HCT116 (cell line): ENCODE data around the gene PDGFD.

Experiments used
- CEBPB ChIP-seq: IDR thresholded peaks from 2 replicates; pipeline ENCODE4 v1.6.1; 2012; ENCODE audit warnings: low read depth
- EGR1 ChIP-seq: IDR thresholded peaks from 2 replicates; pipeline ENCODE4 v1.6.1; 2012; ENCODE audit warnings: low read depth
- EZH2 ChIP-seq: fragments of 200-600 bp; sonication (generic); IDR thresholded peaks from 2 replicates; pipeline ENCODE4 v1.6.1; 2017; ENCODE audit warnings: antibody characterized with exemption, mixed run types
- EZH2phosphoT487 ChIP-seq: fragments of 200-600 bp; IDR thresholded peaks from 2 replicates; pipeline ENCODE4 v1.6.1; 2018; ENCODE audit warnings: antibody characterized with exemption, borderline replicate concordance
- FOSL1 ChIP-seq: IDR thresholded peaks from 2 replicates; pipeline ENCODE4 v1.6.1; 2012; ENCODE audit warnings: low read depth
- POLR2A ChIP-seq: IDR thresholded peaks from 2 replicates; pipeline ENCODE4 v1.7.0; 2011; ENCODE audit warnings: borderline replicate concordance; ENCODE audit not compliant: insufficient read depth, insufficient read length; ENCODE audit errors: extremely low read depth
- POLR2AphosphoS5 ChIP-seq: IDR thresholded peaks from 2 replicates; pipeline ENCODE4 v1.6.1; 2011; ENCODE audit warnings: mild to moderate bottlenecking, low read depth, low read length, moderate library complexity
- RAD21 ChIP-seq: IDR thresholded peaks from 2 replicates; pipeline ENCODE4 v1.6.1; 2012; ENCODE audit warnings: low read depth, mild to moderate bottlenecking
- SRF ChIP-seq: IDR thresholded peaks from 2 replicates; pipeline ENCODE4 v1.6.1; 2012; ENCODE audit warnings: low read depth
- YY1 ChIP-seq: IDR thresholded peaks from 2 replicates; pipeline ENCODE4 v1.6.1; 2011; ENCODE audit warnings: low read length, low read depth, moderate library complexity, mild to moderate bottlenecking; ENCODE audit not compliant: insufficient replicate concordance; ENCODE audit errors: extremely low read depth
- ZNF274 ChIP-seq: fragments of 200-500 bp; sonication (Bioruptor generic); IDR thresholded peaks from 2 replicates; pipeline ENCODE4 v1.6.1; 2014; ENCODE audit warnings: mild to moderate bottlenecking, low read depth, low read length, inconsistent platforms
- TF ChIP-seq, protein P1 (sequence below), 3 experiments: fragments of 200-600 bp in 1 of 3; sonication (generic) in 1 of 3; IDR thresholded peaks in 2 of 3; conservative IDR thresholded peaks in 1 of 3; 2 replicates each; pipeline ENCODE4 v1.5.1; 2012 to 2017; ENCODE audit warnings: low read depth in 2 of 3, low read length in 2 of 3, antibody characterized with exemption in 1 of 3, borderline replicate concordance in 1 of 3, control low read depth in 1 of 3, mild to moderate bottlenecking in 1 of 3, mixed read lengths in 1 of 3, mixed run types in 1 of 3, moderate library complexity in 1 of 3; ENCODE audit not compliant: insufficient read depth in 1 of 3
- TF ChIP-seq, protein P2 (sequence below): IDR thresholded peaks from 2 replicates; pipeline ENCODE4 v1.6.1; 2012
- TF ChIP-seq, protein P3 (sequence below): IDR thresholded peaks from 2 replicates; pipeline ENCODE4 v1.6.1; 2012

DNA sequence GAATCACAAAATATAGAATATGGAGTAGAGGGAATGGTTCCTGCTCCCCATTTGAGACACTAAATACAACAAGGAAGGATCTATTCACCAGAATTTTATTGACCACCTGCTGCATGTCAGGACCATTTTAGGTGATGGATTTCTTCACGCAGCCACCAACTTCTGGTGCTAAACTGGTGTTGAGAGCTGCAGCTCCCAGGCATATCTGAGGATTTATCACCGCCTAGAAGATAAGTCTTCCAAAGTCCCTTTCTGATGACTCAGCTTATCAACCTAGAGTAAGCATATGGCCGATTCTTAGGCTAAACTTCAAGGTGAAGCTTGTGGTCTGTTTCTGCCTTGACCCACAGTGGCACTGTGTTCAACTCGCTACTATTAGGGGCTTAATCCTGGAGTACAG is 120.8 kb downstream of the PDGFD start:
- TF ChIP-seq EZH2 (no peak), RAD21 (no peak), ZNF274 (no peak), POLR2AphosphoS5 (no peak), YY1 (no peak), EZH2phosphoT487 (no peak), EGR1 (no peak), CEBPB (no peak), FOSL1 (no peak), POLR2A (no peak), SRF (no peak)
- TF ChIP-seq, protein P1, sequence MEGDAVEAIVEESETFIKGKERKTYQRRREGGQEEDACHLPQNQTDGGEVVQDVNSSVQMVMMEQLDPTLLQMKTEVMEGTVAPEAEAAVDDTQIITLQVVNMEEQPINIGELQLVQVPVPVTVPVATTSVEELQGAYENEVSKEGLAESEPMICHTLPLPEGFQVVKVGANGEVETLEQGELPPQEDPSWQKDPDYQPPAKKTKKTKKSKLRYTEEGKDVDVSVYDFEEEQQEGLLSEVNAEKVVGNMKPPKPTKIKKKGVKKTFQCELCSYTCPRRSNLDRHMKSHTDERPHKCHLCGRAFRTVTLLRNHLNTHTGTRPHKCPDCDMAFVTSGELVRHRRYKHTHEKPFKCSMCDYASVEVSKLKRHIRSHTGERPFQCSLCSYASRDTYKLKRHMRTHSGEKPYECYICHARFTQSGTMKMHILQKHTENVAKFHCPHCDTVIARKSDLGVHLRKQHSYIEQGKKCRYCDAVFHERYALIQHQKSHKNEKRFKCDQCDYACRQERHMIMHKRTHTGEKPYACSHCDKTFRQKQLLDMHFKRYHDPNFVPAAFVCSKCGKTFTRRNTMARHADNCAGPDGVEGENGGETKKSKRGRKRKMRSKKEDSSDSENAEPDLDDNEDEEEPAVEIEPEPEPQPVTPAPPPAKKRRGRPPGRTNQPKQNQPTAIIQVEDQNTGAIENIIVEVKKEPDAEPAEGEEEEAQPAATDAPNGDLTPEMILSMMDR (IDR thresholded peaks at IDR 0.05 in 2 of 3, conservative IDR thresholded peaks at IDR 0.05 in 1 of 3; ENCODE audit: borderline replicate concordance in 1 of 3, insufficient read depth in 1 of 3, low read depth in 2 of 3, low read length in 2 of 3), result no peak
- TF ChIP-seq, protein P2, sequence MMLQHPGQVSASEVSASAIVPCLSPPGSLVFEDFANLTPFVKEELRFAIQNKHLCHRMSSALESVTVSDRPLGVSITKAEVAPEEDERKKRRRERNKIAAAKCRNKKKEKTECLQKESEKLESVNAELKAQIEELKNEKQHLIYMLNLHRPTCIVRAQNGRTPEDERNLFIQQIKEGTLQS, result no peak
- TF ChIP-seq, protein P3, sequence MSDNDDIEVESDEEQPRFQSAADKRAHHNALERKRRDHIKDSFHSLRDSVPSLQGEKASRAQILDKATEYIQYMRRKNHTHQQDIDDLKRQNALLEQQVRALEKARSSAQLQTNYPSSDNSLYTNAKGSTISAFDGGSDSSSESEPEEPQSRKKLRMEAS, result no peak
